HG03066 (cell line): Measurements from ENCODE around the gene ERFL.

Source experiments
- ATAC-seq: cut with Tn5 transposase; IDR thresholded peaks from one replicate; pipeline ENCODE4 v1.9.1; 2021; ENCODE audit warnings: low read depth; ENCODE audit not compliant: unreplicated experiment

Gene ERFL

GRCh38 chr19:41901707-41902360 lies 26.4 kb downstream of the ERFL start:
- no peak for ATAC-seq

- ATAC-seq: no peak
Observed at GRCh38 chr19:41898235-41898634, 30.0 kb downstream of the ERFL start.

DNA sequence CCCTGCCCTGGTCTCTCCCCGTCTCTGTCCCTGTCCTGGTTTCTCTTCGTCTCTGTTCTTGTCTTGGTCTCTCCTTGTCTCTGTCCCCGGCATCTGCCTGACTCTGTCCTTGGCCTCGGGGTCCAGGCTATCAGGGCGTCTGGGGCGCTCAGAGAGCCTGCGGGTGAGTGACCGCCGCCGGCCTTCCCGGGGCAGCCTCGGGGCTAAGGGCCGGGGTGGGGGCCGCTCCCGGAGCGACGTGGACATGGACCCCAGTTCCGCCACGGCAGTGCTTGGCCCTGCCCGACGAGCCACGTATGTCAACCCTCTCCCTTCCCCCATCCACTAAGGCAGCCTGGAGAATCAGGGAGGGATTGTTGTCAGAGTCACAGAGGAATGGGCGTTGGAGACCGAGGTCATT lies 30.4 kb downstream of the ERFL start:
- ATAC-seq: no peak

DNA sequence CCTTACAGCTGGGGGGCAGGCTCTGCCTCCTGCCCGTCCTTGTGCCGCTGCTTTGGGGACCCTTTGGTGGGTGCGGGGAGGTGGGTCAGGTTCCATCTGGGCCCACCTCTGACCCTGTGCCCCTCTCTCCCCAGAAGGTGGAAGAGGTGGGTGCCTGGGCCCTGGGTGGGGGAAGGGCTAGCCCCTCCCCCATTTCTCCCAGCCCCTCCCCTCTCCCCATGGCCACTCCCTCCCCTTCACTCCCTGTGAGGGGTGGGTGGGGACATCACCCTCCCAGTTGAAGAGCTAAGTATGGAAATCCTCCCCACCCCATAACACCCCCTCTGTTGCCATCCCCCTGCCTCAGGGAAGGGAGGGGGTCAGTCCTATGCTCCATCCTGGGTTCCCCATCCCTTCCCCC lies 31.1 kb downstream of the ERFL start:
- ATAC-seq: no peak

- ATAC-seq: no peak
Observed at GRCh38 chr19:41896581-41896942, 31.7 kb downstream of the ERFL start.

DNA sequence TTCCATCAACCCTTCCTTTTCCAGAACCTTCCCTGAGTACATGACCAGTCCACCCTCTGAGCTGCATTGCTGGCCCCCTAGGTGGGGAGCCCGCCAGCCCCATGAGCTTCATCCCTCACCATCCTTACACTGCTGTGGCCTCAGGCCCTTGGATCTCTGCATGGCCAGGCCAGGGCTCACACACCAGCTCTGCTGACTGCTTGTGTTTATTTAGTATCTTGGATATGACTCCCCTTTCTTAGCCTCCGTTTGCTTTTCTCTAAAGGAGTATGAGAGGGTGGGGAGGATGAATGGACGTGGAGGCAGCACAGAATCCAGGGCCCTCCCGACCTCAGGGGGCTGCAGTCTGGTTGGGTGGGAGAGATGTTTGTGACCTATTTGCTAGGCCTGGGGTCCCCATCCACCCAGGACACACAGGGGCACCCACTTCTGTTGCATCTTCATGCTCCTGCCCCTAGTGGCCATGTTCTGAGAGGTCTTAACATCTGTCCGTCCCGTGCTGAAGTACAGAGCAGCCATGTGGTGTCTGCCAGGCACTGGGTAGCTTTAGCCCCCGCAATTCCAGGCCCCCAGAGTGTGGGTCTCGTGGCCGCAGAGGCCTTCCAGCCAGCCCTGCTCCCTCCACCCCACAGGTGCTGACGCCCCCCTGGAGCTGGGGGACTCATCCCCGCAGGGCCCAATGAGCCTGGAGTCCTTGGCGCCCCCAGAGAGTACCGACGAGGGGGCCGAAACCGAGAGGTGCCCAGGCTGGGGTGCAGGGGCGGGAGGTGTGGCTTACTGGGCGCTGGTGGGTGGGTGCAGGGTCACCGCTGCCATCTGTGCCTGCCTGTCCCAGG lies 32.3 kb downstream of the ERFL start:
- ATAC-seq: no peak

- no peak for ATAC-seq
Observed at GRCh38 chr19:41894350-41894749, 33.9 kb downstream of the ERFL start.

DNA sequence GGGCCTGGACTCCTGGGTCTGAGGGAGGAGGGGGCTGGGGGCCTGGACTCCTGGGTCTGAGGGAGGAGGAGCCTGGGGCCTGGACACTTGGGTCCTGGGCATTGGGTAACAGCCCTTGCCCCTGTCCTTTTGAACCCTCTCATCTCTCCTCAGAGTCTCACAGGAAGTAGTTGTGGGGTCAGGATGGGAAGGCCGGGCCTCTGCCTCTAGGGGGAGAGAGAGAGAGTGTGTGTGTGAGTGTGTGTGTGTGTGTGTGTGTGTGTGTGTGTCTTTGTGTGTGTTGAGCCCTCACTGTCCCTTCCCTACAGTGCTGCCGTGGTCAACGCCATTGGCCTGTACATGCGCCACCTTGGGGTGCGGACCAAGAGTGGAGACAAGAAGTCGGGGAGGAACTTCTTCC lies 34.4 kb downstream of the ERFL start:
- ATAC-seq: no peak

- ATAC-seq: no peak
Observed at GRCh38 chr19:41892173-41892902, 35.9 kb downstream of the ERFL start.

GRCh38 chr19:41890936-41891335 lies 37.3 kb downstream of the ERFL start:
- no peak for ATAC-seq

- ATAC-seq: no peak
Observed at GRCh38 chr19:41889896-41890295, 38.4 kb downstream of the ERFL start.

DNA sequence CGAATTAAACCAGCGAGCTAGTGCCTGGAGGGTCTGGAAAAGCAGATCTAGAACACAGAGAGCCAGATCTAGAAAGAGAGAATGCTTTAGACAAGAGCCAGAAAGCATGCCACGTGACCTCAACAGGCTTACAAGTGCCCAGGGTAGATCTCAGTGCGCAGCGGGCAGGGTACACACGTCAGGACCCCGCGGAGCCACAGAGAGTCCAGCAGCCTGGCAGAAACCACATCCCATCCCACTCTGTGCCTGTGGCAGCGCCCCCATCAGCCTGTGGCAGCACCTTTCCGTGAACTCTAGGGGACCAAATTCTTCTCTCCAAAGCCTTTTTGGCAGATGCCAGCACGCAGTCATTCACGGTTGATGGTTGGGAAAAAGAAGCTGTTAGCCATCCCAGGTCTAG lies 39.3 kb downstream of the ERFL start:
- no peak for ATAC-seq

DNA sequence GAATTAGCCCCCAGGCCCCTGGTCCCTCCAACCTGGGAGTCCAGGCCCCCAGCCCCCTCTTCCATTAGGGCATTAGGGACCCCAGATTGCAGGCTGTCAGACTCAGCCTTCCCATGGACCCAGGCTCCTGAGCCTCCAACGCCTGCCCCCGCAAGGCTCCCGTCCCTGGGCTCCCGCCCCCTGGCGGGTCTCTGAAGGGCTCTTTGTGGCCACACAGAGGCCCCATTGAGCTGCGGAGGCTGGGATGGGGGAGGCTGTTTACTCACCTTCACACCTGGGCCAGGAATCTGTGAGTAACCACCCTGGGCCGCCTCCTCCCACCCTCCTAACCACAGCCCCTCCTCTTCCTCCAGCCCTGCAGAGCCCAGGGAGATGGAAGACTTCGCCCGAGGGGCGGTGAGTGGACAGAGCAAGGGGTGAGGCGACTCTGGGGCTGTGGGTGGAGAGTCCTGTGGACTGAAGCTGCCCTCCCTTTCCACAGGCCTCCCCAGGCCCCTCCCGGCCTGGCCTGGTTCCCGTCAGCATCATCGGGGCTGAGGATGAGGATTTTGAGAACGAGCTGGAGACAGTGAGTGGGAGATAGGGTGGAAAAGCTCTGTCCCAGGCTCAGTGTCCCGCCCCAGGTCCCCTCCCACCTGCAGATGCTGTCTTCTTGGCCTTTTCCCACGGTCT lies 40.4 kb downstream of the ERFL start:
- ATAC-seq: no peak

GRCh38 chr19:41886761-41887710 lies 41.2 kb downstream of the ERFL start:
- no peak for ATAC-seq

GRCh38 chr19:41883821-41884733 lies 44.2 kb downstream of the ERFL start:
- peak; percentile 74 for ATAC-seq

- no peak for ATAC-seq
Observed at GRCh38 chr19:41883463-41883820, 44.8 kb downstream of the ERFL start.

DNA sequence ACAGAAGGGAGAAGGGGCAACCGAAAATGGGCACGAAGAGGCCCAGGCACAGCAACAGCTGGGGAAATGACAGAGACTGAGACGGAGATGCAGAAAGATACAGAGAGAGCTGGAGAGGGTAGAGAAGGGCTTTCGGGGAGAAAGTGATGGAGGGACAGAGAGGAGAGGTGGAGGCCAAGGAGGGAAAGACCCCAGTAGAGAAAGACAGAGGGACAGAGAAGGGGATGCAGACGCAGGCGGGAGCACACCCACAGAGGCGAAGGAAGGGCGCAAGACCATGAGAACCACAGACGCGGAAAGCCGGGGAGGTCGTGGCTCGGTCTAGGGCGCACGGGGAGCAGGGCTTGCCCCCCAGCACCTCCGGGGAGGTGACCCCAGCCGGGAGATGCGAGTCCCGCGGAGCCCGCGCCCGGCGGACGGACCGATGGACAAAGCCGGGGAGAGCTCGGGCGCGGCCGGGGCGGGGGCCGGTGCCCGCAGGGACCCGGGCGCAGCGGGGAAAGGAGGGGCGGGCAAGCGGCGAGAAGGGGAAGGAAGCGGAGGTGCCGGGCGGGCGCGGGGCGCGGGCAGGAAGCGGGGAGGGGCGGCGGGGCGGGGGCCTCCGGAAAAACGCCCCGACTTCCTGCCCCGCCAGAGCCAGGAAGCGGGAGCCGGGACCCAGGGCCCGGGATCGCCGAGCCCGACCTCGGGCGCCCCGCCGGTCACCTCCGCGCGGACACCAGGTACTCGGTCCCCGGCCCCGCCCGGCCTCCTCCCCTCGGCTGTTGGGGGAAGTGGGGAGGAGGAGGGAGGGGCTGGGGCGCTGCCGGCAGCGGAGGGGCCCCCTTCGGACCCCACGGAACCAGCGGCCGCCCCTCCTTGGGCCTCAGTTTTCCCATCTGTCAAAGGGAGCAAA lies 45.4 kb downstream of the ERFL start, which contains the start of gene ARHGEF1:
TSS of gene ARHGEF1 (plus strand) at position 617 of the 895 bp plus-strand sequence. CDS start 4,899 bp downstream, outside the sequence.
- no peak for ATAC-seq

- no peak for ATAC-seq
Observed at GRCh38 chr19:41880329-41880708, 47.9 kb downstream of the ERFL start.
